ENCODE results near the gene WDR70.

WDR70 gene

GRCh38 chr5:37799865-37800421 is 420.8 kb downstream of the WDR70 start:
- H3K4me3 Mint-ChIP-seq = no peak overlapping the region
- H3K27ac Mint-ChIP-seq = no peak overlapping the region
- H3K27me3 Mint-ChIP-seq (ENCODE audit: low read depth) = peaks cover 6% of the 10 kb centered on the region
- peaks cover 19% of the 10 kb centered on the region for H3K9me3 Mint-ChIP-seq
- peaks cover 3% of the 10 kb centered on the region for H3K36me3 Mint-ChIP-seq (ENCODE audit: low read depth)
- TF ChIP-seq CTCF (IDR thresholded peaks at IDR 0.05; ENCODE audit: unreplicated experiment in 3 of 3) = no peak
- no peaks in the 10 kb centered on the region for H3K4me1 Mint-ChIP-seq

GRCh38 chr5:37801521-37801920 is 422.4 kb downstream of the WDR70 start:
- Mint-ChIP-seq H3K27ac (no peak overlapping the region), H3K27me3 (ENCODE audit: low read depth) (peaks cover 6% of the 10 kb centered on the region), H3K36me3 (ENCODE audit: low read depth) (no peaks in the 10 kb centered on the region), H3K9me3 (peaks cover 9% of the 10 kb centered on the region), H3K4me3 (no peak overlapping the region), H3K4me1 (no peaks in the 10 kb centered on the region)
- TF ChIP-seq CTCF (IDR thresholded peaks at IDR 0.05; ENCODE audit: unreplicated experiment in 3 of 3) = no peak

Data from nephron (organoid).